GM18517 (cell line): ENCODE measurements around the gene LCNL1.

Experiments
- ATAC-seq: cut with Tn5 transposase; IDR thresholded peaks from one replicate; pipeline ENCODE4 v1.9.1; 2021; ENCODE audit warnings: mild to moderate bottlenecking, moderate library complexity; ENCODE audit not compliant: unreplicated experiment

LCNL1 gene

DNA sequence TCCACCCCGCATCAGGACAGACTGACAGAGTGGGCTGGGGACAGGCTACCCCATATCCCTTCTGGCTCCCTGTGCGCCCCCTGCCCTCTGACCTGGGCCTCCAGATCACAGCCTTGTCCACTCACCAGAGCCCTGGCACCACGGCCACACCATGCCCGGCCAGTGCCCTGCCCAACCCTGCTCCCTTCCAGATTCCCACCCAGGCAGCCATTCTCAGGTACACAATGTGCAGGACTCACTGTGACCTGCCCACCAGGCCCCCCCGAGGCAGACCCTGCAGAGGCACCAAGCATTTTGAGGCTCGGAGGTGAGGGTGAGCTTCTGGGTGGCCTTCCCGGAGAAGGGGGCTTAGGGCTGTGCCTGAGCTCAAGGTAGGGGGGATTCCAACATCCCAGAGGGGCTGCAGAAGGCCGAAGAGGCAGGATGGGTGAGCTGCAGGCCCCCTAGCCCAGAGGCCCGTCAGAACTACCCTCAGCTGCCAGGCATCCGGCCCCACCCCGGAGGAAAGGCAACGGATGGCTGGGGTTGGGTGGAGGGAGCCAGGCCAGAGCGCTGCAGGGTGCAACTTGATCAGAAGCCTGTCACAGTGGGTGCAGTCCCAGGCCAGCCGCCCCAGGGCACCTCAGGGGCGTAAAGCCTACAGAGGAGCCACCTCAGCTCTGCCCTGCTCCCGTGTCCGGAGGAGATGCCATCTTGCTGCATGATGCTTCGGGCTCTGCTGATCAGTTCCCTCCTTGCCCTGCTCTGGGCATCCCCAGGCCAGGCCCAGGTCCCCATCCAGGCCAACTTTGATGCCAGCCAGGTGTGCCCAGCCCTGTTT is at the start of gene LCNL1:
Gene LCNL1 (plus strand): TSS at position 762 of the 820 bp plus-strand sequence. CDS start 594 bp downstream, outside the sequence.
- ATAC-seq, result no peak

DNA sequence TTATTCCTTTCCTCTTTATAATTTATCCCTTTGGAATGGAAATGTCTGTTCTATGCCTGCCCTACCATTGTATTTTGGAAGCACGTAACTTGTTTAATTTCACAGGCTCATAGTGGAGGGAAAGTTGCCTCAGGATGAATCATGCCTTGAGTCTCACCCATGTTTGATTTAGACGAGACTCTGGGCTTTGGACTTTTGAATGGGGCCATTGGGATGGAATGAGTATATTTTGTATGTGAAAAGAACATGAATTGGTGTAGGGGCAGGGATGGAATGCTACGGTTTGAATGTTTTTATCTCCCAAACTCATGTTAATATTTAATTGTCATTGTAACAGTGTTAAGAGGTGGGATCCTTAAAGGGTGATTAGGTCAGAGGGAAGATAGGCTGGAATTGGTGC is 48.5 kb upstream of the LCNL1 start:
- ATAC-seq, result no peak

DNA sequence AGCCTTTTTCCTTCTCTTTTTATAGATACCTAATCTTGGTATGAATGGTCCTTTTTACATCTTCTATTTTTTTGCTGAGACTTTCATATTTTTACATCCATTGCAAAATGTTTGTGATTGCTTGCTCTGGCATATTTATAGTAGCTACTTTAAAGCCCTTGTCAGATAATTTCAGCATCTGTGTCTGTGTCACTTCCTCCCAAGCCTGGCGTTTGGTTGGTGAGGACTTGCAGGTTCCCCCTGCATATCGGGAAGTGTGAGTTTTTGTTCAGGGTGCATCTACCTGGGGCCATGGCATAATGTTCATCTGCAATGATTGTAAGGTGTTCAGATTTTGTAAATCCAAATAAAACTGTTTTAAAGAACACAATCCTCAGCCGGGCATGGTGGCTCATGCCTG is 47.1 kb upstream of the LCNL1 start:
- no peak for ATAC-seq

DNA sequence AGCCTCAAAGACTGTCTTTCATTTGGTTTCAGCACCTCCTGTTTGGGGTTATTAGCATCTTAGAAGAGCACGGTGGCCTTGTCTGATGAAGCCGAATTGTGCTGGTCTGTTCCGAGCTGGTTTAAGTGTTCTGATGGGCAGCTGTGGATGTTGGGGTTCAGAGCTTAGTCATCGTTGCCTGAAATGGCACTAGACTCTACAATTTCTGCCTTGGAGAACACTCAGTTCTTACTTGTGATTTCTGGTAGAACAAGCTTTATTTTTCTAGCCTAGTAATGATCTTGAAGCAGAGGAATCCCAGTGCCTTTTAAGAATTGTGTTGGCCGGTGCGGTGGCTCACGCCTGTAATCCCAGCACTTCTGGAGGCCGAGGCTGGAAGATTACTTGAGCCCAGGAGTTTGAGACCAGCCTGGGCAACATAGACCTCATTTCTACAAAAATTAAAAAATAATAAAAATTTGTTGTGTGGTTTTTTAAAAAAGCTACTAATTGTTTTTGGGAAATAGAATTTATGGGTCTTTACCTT is 46.1 kb upstream of the LCNL1 start:
- no peak for ATAC-seq

DNA sequence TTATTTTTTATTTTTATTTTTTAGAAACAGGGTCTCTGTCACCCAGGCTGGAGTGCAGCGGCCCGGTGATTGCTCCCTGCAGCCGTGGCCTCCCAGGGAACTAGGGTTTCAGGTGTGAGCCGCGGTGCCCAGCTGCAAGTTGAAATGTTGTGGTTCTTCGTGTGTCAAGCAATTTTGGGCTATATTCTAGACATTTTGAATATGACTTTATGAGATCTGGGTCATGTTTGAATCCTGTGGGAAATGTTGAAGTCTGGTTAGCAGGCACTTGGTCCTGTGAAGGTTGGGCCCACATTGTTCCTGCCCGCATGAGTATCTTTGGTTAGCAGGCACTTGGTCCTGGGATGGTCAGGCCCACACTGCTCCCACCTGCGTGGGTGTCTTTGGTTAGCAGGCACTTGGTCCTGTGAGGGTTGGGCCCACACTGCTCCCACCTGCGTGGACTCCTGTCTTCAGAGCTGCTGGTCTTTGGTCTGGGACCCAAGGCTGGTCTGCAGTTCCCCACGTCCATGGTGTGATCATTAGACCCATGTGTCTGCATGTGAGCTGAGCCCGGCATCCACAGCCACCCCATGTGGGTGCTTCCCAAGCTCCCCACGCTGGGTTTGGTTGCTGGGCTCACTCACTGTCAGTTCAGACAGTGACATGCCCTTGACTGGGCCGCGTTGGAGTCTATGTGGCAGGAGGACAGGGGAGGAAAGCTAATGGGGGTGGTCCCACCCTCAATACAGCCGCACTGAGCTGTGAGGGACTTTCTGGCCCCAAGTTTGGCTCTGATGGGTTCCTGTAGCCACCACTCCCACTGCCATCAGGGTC is 45.4 kb upstream of the LCNL1 start:
- ATAC-seq, result no peak

DNA sequence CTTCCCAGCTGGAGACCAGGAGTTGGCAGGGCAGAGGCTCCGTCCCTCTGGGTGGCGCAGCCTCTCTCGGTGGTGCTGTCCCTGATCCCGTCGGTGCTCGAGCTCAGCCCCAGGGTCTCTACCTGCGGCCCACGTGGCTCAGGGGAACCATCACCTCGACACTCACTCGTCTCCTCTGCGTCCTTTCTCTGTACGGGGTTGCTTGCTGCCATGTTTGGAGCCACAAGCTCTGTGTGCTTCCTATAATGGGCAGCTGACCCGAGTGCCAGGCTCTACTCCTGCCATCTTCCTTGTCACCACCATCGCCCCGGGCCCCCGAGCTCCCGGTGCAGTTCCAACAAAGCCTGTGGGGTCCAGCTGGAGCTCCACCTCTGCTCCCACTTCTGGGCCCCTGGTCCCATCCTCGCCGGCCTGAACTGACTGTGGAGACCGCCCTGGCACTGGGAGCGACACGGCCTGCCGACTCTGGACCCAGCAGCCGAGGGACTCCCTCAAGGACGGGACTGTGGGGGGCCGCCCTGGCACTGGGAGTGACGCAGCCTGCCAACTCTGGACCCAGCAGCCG is 43.3 kb upstream of the LCNL1 start:
- ATAC-seq, result no peak

DNA sequence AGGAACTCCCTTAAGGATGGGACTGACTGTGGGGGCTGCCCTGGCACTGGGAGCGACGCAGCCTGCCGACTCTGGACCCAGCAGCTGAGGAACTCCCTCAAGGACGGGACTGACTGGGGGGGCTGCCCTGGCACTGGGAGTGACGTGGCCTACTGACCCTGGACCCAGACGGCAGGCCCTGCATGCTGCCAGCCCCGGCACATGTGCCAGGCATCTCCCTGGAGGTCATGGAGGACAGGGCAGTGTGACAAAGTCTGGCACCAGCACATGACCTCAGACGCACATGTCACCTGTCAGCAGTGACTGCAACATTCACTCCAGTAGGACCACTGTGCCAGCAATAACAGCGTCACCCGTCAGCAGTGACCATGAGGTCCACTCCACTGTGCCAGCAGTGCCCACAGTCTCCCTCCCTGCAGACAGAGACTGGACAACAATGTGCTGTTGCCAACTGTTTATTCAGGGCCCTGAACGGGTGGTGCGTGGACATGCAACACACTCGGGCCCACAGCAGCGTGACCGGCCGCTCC is 42.7 kb upstream of the LCNL1 start:
- ATAC-seq, result no peak

DNA sequence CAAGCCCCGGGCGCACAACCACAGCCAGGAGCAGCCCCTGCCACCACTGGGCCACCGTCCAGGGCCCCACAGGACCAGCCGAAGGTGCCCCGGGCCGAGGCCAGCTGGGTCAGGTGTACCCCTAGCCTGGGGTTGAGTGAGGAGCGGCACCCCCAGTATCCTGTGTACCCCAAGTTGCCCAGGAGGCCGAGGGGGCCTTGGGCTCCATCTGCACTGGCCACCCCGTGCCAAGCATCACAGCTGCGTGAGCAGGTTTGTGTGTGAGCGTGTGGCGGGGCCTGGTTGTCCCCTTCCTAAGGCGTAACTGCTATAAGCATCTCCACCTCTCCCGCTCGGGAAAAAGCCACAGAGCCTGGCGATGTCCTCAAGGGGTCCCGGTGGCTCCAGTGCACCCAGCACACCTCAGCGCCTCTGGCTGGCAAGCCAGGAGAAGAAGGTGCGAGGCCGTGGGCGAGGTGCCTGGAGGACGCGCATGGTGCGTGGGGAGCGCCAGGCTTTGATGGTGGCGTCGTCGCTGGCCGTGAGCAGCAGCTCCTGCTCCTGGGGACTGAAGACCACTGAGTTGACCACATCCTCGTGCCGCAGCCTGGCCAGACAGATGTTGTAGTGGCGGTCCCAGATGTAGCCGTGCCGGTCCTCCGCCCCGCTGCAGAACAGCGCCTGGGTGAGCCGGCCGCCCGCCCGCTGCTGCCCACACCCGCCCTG is 42.1 kb upstream of the LCNL1 start:
- ATAC-seq, result no peak

DNA sequence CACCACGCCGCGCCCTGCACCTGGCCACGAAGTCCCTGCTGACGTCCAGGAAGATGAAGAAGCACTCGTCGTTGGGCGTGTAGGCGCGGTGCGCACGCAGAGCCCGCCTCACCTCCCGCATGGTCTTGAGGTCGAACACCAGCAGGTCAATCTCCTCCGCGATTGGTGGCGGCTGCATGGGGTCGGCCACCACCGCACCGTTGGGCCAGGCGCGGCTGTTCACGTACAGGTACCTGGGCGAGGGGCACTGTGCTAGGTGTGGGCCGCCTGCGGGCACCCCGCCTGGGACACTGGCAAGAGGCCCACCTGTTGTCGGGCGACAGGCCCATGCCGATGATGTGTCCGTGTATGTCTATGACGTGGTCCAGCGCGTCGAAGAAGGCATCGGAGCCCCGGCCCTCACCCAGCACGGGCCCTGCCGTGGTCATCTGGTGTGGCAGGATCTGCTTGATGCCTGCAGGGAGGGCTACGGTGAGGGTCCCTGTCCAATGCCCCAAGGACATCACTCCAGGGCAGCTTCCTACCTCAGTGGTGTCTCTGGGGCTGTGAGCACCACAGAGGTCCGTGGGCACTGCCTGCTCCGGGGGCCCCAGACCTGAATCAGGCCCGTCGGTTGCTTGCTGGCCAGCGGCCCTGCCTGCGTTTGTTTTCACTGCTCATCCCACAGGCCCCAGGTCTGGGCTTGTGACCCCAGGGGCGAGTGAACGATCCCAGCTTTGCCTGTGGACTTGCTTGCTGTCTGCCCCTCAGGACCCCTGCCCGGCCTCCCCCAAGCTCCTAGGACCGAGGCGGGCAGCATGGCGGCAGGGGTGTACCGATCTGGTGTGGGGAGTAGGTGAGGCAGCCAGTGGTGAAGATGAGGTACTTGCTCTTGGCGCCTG is 41.3 kb upstream of the LCNL1 start:
- ATAC-seq, result no peak

DNA sequence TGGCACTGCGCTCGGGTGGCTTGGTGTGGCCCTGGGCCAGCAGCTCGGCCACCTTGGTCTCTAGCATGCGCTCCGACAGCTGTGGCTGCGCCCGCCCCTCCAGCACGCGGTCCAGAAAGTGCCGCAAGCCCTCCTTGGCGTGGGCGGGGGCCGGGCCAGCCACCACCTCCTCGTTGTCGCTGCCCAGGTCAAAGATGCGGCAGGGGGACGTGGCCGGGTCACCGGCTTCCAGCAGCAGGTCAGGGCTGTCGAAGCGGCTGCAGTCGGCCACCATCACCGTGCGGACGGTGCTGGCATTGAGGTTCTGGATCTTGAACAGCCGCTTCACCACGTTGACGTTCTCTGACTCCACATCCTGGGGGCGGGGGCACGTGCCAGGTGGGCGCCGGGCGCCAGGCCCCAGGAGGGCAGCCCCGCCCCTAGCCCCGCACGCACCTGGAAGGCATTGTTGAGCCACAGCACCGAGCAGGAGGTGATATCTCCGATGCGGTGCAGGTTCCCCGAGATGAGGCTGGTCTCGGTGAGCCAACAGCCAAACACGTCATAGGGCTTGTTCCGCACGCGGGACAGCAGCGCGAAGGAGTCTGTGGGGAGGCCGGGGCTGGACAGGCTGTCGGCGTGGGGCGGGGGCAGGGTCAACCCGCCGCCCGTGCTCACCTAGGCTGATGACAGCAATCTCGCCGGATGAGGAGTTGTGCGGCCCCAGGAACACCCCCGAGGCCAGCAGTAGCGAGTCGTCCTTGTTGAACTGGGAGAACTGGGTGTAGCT is 40.5 kb upstream of the LCNL1 start:
- ATAC-seq, result no peak

DNA sequence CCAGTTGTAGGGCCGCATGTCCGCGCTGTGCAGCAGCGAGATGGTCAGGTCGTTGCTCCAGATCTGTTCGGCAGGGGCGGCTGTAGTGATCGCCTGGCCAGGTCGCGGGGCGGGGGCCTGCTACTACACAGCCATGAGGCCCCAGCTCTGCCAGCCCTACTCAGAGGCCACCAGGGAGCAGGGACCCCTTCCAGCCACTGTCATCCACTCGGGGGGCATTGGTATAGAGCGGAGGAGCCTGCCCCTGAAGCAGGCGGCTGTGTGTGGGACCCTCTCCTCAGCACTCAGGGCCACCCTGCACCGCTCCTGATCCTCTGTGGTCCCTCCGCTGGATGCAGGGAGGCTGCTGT is 39.9 kb upstream of the LCNL1 start:
- no peak for ATAC-seq

DNA sequence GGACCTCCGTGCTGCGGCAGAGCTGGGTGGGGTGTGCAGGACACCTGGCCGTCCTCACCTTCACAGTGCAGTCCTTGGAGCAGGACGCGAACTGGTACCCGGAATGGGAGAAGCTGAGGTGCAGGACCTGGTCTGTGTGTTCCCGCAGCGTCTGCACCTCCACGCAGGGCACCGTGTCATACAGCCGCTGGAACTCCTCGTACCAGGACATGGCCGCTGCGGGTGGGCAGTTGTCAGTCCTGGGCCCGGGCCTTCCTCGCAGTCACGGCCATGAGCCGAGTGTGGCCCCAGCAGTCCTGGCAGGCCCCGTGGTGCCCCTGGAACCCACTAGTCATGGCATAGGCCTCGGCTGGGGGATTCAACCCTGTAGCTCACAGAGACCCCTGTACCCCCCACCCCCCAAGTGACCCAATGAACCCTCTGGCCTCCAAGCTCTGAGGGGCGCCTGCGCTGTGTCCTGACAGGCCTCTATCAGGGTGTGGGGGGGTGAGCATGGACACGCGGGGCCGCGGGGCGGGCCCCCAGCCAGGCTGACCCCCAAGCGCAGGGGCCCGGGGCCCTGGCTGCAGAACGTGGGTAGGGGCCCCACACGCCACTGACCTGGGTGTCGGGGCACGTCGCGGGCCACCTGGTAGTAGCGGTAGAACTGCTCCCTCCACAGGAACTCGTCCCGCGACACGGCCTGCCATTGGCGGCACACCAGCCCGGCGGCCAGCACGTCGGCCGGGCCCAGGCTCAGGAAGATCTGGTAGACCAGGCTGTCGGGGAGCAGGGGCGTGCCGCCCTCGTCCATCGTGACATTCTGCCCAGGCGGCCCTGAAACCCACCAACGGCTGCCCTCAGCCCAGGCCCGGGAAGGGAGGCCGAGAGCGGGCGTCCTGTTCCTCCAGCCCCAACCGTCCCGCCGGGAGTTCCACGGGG is 39.2 kb upstream of the LCNL1 start:
- peak; percentile 14 for ATAC-seq

DNA sequence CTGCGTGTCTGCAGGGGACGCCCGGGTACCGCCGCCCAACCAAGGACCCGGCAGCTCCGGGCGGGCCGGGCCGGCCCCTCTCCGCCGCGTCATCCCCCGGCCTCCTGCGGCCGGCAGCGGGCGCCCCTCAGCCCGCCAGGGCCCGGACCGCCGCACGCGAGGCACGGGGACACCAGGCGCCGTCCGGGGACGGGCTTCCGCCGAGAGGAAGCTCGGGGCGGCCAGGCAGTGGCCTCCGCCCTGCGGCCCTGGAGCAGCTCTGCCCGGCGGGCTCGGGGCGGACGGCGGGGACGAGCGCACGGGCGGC is 38.6 kb upstream of the LCNL1 start:
- ATAC-seq, result peak; percentile 35

DNA sequence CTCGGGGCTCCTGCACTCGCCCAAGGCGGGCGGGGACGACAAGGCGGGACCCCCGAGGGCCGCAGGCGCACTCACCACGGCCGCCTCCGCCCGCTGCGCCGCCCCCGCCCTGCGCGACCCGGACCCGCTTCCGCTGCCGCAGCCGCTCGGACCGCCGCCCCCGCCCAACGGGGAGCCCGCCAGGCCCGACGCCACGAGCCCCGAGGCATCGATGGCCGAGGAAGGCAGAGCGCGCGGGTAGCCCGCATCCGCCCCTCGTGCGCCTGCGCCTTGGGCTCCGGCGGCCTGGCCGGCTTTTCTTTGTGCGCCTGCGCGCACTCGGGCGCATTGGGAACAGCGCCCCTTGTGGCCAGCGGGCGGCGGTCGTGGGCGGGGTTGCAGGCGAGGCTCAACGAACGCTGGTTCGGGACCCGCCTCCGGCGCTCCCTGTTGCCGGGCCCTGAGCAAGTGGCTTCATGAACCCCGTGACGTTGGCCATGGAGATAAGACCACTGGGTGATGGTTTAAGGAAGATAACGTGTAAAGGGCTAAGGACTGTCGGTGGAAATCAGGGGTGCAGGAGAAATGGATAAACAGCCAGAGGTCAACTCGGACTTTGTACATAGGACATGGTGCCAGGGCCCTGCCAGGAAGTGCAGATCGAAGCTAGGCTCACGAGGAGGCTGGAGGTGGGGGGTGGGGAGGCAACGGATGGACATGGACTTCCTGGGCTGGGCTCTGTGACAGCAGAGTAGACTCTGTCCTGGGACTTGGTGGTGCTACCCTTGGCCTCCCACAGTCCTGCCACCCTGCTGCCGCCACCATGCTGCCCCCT is 38.1 kb upstream of the LCNL1 start, which contains the start of the genes C8G and FBXW5:
Gene C8G (plus strand): TSS at position 725 of the 814 bp plus-strand sequence. CDS start 78 bp downstream, at position 803.
Gene FBXW5 (minus strand): TSS at position 220 of the 814 bp plus-strand sequence. CDS start 655 bp downstream, outside the sequence.
- ATAC-seq, result peak; percentile 64

DNA sequence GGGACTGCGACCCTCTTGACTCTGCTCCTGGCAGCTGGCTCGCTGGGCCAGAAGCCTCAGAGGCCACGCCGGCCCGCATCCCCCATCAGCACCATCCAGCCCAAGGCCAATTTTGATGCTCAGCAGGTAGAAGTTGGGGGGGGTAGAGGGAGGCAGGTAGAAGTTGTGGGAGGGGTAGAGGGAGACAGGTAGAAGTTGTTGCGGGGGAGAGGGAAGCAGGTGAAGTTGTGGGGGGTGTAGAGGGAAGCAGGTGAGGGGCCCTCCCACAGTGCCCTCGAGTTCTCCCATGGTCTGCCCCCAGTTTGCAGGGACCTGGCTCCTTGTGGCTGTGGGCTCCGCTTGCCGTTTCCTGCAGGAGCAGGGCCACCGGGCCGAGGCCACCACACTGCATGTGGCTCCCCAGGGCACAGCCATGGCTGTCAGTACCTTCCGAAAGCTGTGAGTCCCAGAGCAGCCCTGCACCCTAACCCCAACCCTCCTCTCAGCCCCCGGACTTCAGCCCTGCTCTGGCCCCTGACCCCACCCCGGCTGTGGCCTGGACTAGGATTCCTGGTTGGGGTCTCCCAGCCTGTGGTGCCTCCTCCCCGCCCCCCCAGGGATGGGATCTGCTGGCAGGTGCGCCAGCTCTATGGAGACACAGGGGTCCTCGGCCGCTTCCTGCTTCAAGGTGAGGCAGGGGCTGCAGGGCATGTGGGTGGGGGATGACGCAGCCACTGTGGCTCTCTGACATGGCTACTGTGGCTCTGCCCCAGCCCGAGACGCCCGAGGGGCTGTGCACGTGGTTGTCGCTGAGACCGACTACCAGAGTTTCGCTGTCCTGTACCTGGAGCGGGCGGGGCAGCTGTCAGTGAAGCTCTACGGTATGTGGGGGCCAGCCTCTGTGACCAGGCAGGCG is 37.2 kb upstream of the LCNL1 start:
- no peak for ATAC-seq
